Stimulated activated CD4-positive, alpha-beta T cell treated with anti-CD3 and anti-CD28 coated beads, Interleukin-4, amount 100 ng/mL, for 1 hour (primary cell): Measurements from ENCODE around the gene OR6J1.
"Not testable (repeated sequence)": the region's sequence is repeated elsewhere in the genome, so short reads cannot be mapped to it uniquely, and the experiment has no call there.

ENCODE experiments used
- DNase-seq: peaks from one replicate; pipeline ENCODE4 v3.0.0-alpha.2; 2020

OR6J1 gene

DNA sequence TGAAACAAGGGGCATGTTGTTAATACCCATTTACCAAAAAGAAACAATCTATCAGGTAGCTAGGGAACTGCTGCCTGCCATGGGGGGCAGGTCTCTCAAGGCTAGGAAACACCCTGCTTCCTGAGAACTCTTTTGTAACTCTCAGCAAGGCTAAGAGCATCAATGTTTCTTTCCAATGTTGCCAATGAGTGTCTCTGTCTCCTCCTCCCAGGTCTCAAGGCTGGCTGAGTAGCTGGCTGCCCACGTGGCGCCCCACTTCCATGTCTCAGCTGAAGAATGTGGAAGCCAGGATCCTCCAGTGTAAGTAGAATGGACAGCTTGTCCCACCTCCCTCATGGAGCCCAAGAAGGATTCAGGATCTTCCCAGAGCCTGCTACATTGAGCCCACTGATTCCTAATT, 42.7 kb downstream of the OR6J1 start:
- no peak for DNase-seq

DNA sequence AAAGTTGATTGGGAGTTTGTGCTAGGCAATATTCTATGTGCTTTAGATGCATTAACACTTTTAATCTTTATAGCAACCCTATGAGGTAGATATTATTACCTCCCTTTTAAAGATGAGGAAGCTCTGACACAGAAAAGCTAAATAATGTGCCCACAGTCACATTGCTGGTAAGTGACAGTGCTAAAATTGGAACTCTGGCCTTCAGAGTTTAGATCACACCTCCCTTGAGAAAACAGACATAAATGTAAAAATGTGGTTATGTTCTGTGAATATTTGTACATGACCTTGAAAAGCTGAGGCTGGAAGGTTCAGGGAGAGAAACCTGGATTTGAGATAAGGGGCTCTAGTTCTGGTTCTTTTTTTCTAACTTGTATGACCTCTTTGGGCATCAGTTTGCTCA, 44.1 kb downstream of the OR6J1 start:
- no peak for DNase-seq

DNA sequence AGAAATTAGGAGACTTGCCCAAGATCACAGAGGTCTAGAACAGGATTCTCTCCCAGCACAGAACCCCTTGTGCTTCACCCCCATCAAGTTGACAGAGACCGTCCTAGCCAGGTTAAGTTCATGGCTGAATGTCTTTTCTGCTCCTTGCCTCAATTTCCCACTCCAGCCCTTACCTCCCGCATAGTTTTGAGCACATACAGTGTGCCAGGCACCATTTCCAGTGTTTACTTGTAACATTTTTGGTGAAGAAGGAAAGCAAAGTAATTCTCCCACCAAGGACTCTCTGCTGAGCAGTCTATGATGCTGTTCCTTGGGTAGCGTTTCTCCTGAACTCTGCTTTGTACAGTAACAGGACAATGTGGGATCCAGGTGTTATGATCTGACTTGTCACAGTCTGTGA, 44.8 kb downstream of the OR6J1 start:
- no peak for DNase-seq

DNA sequence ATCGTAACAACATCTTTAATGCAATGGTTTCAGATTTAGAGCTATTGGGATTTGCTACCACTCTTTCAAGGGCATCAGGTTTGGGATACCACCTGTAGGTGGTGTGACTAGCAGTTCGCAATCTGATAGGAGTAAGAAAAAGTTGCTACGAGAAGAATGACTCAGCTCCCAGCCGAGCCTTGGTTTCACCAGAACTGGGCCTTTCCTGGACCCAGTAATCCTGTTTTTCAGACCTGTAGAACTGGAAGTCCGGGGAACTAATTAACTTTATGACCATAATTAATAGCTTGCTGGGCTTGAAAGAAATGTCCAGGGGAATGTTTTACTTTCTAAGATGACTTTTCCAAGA, 45.3 kb downstream of the OR6J1 start:
- peak; percentile 41 for DNase-seq

DNA sequence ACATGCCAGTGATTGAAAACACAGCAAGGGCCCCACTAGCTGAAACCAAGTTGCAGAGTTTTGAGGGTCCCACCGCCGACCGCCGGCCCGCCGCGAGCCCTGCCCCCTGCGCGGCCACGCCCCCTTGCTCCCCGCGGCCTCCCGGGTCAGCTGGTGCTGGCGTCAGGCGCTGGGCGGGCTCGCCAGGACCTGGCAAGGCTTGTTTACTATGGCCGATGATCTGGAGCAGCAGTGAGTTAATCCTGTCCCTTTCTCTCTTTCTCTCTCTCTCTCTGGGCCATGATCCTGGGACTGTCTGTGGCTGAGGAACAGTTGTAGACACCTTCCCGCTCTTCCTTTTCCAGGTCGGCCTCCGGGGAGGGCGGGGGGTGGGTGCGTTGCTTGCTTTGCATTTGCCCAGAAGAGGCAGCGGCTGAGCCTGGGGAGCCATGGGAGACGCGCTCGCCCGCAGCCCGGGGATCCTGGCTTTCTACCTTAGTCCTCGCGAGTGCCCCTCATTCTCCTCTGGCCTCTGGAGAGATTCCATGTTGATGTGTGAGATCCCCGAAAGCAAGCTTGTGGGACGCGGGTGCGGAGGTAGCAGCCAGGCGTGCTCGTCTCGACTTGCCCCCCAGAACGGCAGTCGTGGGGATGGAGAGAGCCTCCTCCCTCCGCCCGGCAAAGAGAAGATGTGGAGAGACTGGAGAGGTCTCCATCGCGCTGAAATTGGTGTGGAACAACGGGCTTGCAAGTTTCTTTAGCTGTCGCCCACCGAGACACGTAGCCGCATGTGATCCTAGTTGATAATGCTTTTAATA, 45.9 kb downstream of the OR6J1 start, which contains the start of gene ABHD4:
Gene ABHD4 (plus strand): TSS at position 202 of the 797 bp plus-strand sequence. CDS start 7 bp downstream, at position 209.
- peak; percentile 50 for DNase-seq

DNA sequence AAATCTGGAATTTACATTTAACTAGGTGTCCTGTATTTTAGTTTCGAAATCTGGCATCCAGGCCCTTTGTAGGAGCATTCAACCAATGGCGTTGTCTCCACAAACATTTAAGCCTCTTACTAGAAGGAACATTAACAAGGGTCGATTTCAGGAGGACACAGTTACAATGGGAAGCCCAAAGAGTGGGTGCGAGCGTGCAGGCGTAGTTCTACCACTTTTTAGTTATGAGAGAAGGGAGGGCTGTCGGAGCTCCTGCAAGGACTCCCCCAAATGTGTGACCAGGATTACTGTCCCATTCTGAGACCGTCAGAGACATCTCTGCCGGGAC, 46.4 kb downstream of the OR6J1 start:
- DNase-seq = no peak

DNA sequence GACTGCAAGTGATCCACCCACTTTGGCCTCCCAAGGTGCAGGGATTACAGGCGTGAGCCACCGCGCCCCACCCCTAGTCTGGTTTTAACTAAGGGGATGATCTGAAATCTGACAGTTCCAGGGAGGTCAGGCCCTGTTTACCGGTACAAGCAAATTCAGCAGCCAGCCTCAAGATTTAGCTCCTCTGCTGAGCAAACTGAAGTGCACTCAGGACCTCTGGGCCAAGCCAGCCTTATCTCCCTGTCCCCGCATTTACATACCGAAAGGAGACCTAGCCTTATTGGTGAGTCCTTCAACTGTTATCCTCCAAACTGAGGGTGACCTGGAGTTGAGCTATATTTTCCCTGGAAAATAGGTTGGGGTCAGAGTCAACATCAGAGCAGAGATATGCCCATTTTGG, 46.9 kb downstream of the OR6J1 start:
- DNase-seq = no peak

DNA sequence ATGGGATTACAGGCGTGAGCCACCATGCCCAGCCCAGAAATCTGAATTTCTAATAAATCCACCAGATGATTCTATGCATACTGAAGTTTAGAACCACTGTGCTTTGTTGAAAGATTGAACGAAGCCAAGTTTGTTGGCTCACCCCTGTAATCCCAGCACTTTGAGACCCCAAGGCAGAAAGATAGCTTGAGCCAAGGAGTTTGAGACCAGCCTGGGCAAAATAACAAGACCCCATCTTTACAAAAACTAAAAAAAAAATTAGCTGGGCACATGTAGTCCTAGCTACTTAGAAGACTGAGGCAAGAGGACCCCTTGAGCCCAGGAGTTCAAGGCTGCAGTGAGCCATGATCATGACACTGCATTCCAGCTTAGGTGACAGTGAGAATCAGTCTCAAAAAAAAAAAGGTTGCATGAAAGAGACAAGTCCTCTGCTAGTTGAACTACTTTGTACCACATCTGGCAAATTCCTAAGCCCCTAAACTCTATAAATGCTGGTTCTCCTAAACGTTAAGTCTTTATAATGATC, 47.7 kb downstream of the OR6J1 start:
- DNase-seq = no peak

DNA sequence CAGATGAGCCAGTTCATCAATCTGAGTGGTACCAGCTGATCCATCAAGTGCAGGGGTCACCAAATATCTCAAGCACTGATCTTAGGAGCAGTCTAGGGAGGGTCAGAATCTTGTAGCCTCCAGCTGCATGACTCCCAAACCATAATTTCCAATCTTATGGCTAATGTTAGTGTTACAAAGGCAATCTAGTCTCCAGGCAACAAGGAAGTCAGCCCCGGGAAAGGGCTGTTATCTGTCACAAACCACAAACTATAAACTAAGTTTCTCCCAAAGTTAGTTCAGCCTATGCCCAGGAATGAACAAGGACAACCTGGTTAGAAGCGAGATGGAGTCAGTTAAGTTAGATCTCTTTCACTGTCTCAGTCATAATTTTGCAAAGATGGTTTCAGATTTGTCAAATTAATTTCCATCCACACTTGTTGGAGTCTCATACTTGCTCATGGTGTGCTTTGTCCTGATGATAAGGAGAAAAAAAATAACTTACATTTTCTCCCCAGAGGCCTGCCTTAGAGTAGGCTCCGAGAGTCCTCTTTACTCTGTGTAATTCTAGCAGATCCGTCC, 49.9 kb downstream of the OR6J1 start:
- DNase-seq = no peak

DNA sequence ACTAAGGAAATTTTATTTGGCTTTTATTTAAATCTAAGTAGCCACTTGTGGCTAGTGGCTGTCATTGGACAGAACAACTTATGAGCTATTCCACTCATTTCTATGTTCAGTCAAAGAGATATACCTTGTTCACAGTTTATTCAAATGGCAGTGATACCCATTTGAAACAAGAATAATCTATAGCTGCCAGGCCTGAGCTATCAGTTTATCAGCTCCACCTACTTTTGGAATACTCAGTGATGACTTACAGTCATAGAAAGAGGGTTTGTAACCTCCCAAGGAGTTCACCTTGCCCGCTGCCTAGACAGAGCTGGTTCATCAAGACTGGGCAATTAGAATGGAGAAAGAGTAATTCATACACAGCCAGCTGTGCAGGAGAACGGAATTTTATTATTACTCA, 50.6 kb downstream of the OR6J1 start:
- DNase-seq = no peak

DNA sequence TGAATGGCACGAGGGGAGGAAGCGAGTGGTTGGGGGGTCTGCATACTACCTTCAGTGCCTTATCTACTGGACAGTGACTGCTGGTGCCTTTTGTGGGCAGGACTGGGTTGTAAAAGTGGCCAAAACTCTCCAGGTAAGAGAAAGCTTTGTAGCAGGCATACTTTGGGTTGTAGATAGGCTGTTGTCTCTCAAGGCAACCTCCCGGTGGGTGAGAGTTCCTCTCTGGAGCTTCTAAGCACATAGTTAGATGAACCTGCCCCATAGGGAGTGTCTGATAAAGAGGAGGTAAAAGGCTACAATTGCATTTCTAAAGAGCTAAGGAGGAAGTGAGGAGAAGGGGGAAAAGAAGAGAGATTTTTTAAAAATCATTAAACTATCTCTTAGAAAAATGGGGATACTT, 51.0 kb downstream of the OR6J1 start:
- DNase-seq = no peak

DNA sequence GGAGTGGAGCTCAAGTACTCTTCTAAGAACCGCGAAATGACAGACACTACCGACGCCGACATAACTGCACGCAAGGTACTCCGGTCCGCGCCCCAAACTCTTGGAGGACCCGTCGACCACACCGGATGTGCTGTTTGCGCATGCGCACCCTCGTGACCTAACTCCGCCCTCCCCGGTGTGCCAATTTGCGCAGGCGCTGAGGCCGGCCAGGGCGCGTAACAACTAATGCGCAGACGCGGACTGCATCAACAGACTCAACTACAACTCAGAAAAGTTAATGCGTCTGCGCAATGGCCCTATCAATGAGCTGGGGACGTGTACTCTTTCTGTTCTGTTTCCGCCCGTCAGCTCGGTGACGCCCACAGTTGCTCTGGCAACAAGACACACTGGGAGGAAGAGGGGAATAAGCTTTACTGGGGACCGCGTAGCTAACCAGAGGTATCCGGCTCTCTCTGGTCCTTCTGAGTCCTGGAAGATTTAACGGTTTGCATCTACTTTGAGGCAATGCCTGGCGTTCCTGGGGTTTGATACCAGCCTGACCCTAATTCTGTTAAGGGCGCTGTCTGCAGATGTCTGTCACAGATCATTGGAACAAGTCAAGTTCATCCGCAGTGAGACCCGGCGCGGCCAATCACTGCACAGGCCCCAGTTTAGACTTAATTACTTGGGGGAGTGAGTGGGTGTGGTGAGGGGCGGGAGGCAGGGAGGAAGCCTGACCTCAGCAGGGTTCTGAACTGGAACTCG, 54.9 kb downstream of the OR6J1 start, which contains the start of gene DAD1:
Gene DAD1 (minus strand): TSS at position 129 of the 744 bp plus-strand sequence. CDS start 67 bp downstream, at position 62.
- peak; percentile 98 for DNase-seq

DNA sequence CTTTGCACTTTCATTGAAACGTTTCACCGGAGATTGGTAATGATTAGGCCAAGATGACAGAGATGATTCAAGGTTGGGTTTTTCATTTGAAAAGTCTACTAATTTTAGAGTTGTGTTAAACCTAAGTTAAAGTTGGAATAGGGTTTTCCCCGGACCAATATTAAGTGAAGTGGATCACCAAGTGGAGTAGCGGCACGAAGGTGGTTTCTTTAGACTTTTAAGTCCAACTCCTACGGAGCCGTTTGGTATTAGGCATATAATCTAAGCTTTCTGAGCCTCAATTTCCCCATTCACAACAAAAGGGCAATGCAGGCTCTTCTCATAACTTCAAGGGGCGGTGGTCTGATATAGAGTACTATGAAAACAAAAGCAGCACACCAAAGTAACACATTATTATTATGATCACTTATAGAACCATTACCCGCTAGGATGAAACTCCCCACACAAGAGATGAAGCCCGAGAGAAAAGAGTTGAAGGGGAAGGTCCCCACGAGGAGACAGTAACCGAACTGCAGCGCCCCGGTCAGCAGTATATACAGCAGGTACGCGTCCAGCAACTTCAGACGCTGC, 55.5 kb downstream of the OR6J1 start:
- DNase-seq = no peak

DNA sequence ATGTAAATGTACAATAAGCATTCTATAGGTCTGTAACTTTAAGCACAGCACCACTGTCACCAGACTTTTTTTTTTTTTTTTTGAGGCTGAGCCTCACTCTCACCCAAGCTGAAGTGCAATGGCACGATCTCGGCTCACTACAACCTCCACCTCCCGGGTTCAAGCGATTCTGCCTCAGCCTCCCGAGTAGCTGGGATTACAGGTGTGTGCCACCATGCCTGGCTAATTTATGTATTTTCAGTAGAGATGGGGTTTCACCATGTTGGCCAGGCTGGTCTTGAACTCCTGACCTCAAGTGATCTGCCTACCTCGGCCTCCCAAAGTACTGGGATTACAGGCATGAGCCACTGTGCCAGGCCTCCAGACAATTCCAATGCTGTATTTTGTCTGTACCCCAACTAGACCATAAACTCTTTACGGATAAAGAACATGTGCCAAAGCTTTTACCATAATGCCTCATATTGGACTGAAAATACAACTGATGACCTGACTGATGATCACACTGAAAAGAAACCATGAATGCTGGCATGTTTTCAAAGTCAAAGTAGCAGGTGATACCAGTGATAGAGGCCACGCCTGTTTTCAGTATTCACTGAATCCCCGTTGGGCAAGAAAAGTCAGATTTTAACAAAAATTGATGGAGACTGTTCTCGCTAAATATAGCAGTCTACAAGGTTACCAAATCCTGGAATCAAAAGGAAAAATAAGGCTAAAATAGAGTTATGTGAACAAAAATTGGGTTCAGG, 56.3 kb downstream of the OR6J1 start:
- not testable (repeated sequence) for DNase-seq

DNA sequence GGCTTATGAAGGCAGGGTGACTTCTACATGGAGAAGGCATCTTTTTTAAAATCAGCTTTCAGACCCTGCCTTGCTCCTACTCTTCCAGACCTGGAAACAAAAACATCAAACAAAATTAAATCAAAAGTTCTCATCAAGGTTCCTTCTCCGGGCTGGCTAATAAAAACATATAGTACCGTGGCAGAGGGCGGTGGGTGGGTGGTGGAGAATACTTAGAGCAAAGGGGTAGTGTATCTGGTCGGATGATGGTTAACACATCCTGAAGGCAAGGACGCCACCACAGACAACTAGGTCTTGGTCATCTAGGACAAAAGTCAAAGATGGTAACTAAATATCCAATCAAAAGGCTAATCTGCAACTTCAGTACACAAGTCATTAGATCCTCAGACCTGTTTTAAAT, 56.9 kb downstream of the OR6J1 start:
- no peak for DNase-seq

DNA sequence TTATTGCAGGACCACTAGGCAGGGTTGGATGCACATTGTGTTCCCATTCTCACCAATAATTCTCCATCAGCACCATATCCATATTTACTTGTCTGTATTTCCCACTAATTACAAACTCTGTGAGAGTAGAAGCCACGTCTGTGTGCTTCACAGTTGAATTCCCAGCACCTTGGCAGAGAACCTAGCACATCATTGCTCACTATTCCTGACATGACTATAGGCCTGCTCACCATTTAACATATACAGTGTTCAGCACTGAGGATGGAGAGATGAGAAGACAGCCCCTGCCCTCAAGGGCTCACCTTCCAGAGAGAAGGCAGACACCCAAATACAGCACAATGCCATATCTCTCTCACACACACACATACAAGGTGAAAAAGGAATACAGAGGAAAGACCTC, 60.2 kb downstream of the OR6J1 start:
- no peak for DNase-seq
